H1 (cell line): ENCODE results near the gene CIBAR2. TPM values are rescaled to one million over a fixed set of nuclear protein-coding genes. Genes with fewer than 3 reads are reported as not detected.

ENCODE experiments used
- MAX ChIP-seq: IDR thresholded peaks from 2 replicates; pipeline ENCODE4 v1.6.1; 2012; ENCODE audit warnings: inconsistent platforms
- SP2 ChIP-seq: IDR thresholded peaks from 2 replicates; pipeline ENCODE4 v1.6.1; 2012; ENCODE audit warnings: mild to moderate bottlenecking, low read length, inconsistent platforms
- polyA plus RNA-seq, 7 experiments: library from polyadenylated mRNA; depleted of rRNA in 3 of 7; stranded (reverse) in 5 of 7; unstranded in 2 of 7; fragments of >200 nt in 5 of 7; fragments of 200-250 nt in 2 of 7; gene quantifications; 1 replicate in 5 of 7; 2 replicates in 1 of 7; 4 replicates in 1 of 7; pipeline versions ENCODE4 v1.2.1 to v1.2.3, GENCODE V29; 2011 to 2013; ENCODE audit warnings: missing spikeins in 2 of 7, mixed read lengths in 2 of 7
- total RNA-seq: library from RNA; stranded (reverse); fragmentation: NEBNext Ultra II Directional; extraction: Animal tissue kit (Norgen Biotek cat#: 25700); gene quantifications from 2 replicates; pipeline ENCODE4 v1.2.1, GENCODE V29; 2021

Gene CIBAR2
- total and polyA plus RNA-seq, 2 of the 8 experiments (the other 6 are each of a cell fraction or from before 2014, with no cell fraction given): 0.18 TPM; not detected in 1

GRCh38 chr16:85088570-85089199 lies 23.6 kb downstream of the CIBAR2 start (continued):
- TF ChIP-seq SP2: no peak
- no peak for TF ChIP-seq MAX
